ENCODE results near the gene VASH2. TPM values are rescaled to one million over a fixed set of nuclear protein-coding genes. Genes with fewer than 3 reads are reported as not detected.
"Not testable (repeated sequence)": the region's sequence is repeated elsewhere in the genome, so short reads cannot be mapped to it uniquely, and the experiment has no call there.

The VASH2 gene
- total and polyA plus RNA-seq, 8 donors, result 2.4 to 38.6 (median 29.4) TPM

DNA sequence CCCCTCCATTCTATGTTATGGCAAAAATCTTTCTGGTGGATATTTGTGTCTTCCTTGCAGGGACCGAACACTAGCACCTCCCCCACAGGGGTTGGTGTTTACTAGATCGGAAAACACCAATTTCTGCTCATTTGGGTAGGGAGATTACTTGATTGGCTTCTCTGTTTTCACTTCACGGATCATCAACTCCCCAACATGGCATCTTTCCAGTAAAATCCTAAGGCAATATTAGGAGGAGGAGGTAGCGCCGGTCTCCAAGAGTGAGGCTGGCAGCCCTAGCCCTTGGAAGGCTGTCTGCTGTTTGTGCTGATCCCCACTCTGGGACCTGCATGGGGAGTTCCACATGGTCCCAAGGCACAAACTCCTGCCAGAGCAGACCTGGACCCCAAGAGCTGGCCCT is 12.2 kb downstream of the VASH2 start:
- TF ChIP-seq, protein P1, sequence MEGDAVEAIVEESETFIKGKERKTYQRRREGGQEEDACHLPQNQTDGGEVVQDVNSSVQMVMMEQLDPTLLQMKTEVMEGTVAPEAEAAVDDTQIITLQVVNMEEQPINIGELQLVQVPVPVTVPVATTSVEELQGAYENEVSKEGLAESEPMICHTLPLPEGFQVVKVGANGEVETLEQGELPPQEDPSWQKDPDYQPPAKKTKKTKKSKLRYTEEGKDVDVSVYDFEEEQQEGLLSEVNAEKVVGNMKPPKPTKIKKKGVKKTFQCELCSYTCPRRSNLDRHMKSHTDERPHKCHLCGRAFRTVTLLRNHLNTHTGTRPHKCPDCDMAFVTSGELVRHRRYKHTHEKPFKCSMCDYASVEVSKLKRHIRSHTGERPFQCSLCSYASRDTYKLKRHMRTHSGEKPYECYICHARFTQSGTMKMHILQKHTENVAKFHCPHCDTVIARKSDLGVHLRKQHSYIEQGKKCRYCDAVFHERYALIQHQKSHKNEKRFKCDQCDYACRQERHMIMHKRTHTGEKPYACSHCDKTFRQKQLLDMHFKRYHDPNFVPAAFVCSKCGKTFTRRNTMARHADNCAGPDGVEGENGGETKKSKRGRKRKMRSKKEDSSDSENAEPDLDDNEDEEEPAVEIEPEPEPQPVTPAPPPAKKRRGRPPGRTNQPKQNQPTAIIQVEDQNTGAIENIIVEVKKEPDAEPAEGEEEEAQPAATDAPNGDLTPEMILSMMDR (IDR thresholded peaks at IDR 0.05), result no peak
- ATAC-seq, result no peak
- Histone ChIP-seq H3K4me1 (no peaks in the 10 kb centered on the region), H3K9me3 (no peaks in the 10 kb centered on the region), H3K27ac (no peak overlapping the region), H3K36me3 (no peaks in the 10 kb centered on the region), H3K4me3 (no peak overlapping the region), H3K27me3 (no peaks in the 10 kb centered on the region)
- DNase-seq, result no peak
- intact Hi-C loops (cut with DNase I), result no loop called here

DNA sequence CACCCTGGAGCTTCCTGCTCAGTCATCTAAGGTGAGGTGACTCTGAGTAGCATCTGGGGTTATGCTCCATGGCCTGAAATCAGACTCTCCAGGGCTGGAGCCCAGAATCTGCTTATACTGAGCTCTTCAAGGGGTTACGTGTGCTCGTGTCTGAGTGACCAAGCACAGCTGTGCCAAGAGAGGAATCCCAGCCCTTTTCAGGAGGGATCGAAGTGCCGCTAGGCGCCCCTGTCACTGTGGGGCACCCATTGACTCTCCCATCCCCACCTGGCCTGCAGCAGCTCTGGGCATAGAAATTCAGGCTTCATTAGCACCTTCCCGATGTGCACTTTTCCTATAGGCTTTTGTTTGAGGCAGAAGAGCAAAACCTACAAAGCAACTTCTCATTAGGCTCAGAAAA is 13.8 kb downstream of the VASH2 start:
- TF ChIP-seq, protein P1 (IDR thresholded peaks at IDR 0.05), result no peak
- H3K27me3 ChIP-seq, result no peaks in the 10 kb centered on the region
- H3K4me3 ChIP-seq, result no peak overlapping the region
- intact Hi-C loops (cut with DNase I), result no loop called here
- H3K27ac ChIP-seq, result no peak overlapping the region
- H3K9me3 ChIP-seq, result no peaks in the 10 kb centered on the region
- no peak for ATAC-seq
- no peaks in the 10 kb centered on the region for H3K4me1 ChIP-seq
- no peak for DNase-seq
- H3K36me3 ChIP-seq, result no peaks in the 10 kb centered on the region

DNA sequence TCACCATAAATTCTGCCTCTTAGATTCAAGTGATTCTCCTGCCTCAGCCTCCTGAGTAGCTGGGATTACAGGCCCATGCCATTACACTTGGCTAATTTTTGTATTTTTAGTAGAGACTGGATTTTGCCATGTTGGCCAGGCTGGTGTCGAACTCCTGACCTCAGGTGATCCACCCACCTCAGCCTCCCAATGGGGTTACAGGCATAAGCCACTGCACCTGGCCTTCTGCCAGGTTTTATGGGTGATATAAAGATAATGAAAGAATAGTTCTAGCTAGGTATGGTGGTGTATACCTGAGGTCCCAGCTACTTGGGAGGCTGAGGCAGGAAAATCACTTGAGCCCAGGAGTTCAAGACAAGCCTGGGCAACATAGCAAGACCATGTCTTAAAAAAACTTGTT is 14.7 kb downstream of the VASH2 start:
- H3K27me3 ChIP-seq; H3K9me3 ChIP-seq; H3K4me1 ChIP-seq; H3K36me3 ChIP-seq; H3K4me3 ChIP-seq; H3K27ac ChIP-seq; ATAC-seq; intact Hi-C loops (cut with DNase I); DNase-seq: not testable (repeated sequence)

DNA sequence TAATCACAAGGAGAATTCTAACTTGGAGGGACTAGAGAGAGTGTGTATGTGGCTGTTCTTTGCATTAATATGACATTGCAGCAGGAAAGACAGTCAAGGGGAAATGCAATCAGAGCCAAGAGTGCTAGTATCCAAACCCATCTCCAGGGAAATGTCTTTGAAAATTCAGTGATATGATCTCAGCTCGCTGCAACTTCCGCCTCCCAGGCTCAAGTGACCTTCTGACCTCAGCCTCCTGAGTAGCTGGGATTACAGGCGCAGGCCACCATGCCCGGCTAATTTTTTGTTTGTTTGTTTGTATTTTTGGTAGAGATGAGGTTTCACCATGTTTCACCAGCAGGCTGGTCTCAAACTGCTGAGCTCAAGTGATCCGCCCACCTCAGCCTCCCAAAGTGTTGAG is 16.3 kb downstream of the VASH2 start:
- Histone ChIP-seq H3K27ac (no peak overlapping the region), H3K4me1 (no peaks in the 10 kb centered on the region), H3K9me3 (no peaks in the 10 kb centered on the region), H3K36me3 (no peaks in the 10 kb centered on the region), H3K4me3 (no peak overlapping the region), H3K27me3 (no peaks in the 10 kb centered on the region)
- DNase-seq (no peak), ATAC-seq (no peak)
- intact Hi-C loops (cut with DNase I), result no loop called here
- TF ChIP-seq, protein P1 (IDR thresholded peaks at IDR 0.05), result no peak

DNA sequence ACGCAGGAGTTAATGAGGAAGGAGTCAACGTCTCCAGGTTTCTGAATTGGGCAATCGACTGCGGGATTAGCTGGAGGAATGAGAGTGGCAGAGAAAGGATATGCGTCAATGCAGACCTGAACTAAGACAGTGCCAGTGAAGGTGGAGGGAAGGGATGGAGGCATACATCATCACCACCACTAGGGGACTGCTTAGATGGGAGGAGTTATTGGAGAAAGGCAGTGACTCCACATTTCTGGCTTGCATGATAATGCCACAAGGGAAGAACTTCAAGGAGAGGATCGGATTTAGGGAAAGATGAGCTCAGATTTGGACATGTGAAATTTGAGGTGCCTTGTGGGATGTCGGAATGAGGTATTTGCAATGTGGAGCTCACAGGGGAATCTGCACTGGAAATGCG is 17.5 kb downstream of the VASH2 start:
- ATAC-seq, result no peak
- TF ChIP-seq, protein P1 (IDR thresholded peaks at IDR 0.05), result peak; percentile 12 to 35
- Histone ChIP-seq H3K9me3 (no peaks in the 10 kb centered on the region), H3K4me3 (no peak overlapping the region), H3K27me3 (no peaks in the 10 kb centered on the region), H3K27ac (no peak overlapping the region), H3K36me3 (no peaks in the 10 kb centered on the region), H3K4me1 (no peaks in the 10 kb centered on the region)
- DNase-seq, result no peak
- intact Hi-C loops (cut with DNase I), result no loop called here

DNA sequence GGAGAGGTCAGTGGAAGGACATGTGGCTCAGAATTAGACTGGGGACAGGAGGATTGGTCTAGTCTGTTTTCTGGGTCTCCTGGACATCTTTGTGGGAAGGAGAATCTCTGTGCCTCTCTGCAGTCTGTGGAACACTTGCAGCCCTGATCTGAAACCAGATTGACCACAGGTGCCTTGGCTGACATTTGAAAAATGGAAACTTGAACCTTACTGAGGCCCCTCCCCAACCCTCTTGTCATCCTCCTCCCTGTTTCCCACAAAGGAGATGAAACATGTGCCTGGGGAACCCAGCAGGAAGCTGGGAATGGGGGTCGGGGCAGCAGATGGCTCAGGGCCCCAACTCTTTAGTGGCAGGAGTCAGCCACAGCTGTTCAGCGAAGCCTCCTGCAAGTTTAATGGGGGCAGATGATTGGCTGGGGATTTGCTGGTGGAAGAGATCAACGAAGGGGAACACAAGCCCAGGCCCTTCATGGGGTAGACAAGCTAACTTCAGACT is 18.1 kb downstream of the VASH2 start:
- Histone ChIP-seq H3K27me3 (no peaks in the 10 kb centered on the region), H3K4me3 (no peak overlapping the region), H3K9me3 (no peaks in the 10 kb centered on the region), H3K27ac (no peak overlapping the region), H3K36me3 (no peaks in the 10 kb centered on the region), H3K4me1 (no peaks in the 10 kb centered on the region)
- ATAC-seq, result no peak
- intact Hi-C loops (cut with DNase I), result no loop called here
- DNase-seq, result no peak
- TF ChIP-seq, protein P1 (IDR thresholded peaks at IDR 0.05), result no peak
